GM06990 (cell line): ENCODE data around the gene TTLL3.

Source experiments
- DNase-seq: peaks from one replicate; pipeline ENCODE4 v3.0.0-alpha.2; 2011; ENCODE audit not compliant: insufficient read length; ENCODE audit errors: extremely low read depth
- H3K27me3 ChIP-seq: replicated peaks from 2 replicates; pipeline ENCODE4 v1.6.0; 2011; ENCODE audit warnings: low read length; ENCODE audit not compliant: control insufficient read depth, insufficient read depth
- H3K36me3 ChIP-seq: 2 replicates; pipeline ENCODE4 v1.5.1; 2011; ENCODE audit warnings: low read length; ENCODE audit not compliant: control insufficient read depth, insufficient read depth
- H3K4me3 ChIP-seq: replicated peaks from 2 replicates; pipeline ENCODE4 v1.5.1; 2011; ENCODE audit warnings: low read depth, mild to moderate bottlenecking, control low read depth, low read length
- TF ChIP-seq, protein P1 (sequence below): IDR thresholded peaks from 2 replicates; pipeline ENCODE4 v1.5.1; 2011; ENCODE audit warnings: low read length, control low read depth, mild to moderate bottlenecking, inconsistent platforms; ENCODE audit not compliant: insufficient read depth, poor library complexity, severe bottlenecking

TTLL3 gene

DNA sequence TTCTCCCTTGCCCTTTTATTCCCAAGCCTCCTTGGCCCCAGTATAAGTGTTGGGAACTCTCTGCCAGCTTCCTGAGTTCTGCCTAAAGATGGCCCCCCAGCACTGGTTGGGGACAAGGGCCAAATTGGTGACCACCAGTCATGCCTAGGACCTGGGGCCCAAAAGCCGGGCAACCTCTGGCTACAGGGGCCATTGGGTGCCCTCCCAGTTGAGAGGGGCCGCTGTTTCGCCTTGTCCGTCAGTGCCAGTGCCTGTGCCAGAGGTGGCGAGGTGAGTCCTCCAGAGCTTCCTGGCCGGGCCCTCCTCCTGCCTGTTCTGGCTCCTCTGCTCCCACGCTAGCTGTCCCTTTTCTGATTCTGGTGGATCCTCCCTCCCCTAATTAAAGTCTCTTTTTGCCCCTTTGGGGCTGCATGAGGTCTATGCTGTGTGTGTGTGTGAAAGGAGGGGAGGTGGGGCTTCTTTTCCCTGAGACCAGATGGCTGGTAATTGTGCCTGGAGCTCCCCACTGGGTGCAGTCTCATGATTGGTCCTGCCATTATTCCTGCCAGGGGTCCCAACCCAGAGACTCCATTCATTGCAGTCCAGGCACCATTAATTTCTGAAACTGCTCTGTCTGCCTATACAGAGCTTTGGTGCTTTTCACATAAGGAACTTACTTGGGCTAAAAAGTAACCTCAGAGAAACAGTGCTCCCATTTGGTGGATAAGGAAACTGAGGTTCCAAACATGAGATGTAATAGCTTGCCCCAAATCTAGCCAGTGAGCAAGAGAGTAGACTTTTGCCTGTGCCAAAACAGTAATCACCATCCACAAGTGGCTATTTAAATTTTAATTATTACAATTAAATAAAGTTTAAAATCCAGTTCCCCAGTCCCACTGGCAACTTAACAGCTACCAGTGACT lies 3.1 kb upstream of the TTLL3 start:
- DNase-seq, result no peak
- TF ChIP-seq, protein P1, sequence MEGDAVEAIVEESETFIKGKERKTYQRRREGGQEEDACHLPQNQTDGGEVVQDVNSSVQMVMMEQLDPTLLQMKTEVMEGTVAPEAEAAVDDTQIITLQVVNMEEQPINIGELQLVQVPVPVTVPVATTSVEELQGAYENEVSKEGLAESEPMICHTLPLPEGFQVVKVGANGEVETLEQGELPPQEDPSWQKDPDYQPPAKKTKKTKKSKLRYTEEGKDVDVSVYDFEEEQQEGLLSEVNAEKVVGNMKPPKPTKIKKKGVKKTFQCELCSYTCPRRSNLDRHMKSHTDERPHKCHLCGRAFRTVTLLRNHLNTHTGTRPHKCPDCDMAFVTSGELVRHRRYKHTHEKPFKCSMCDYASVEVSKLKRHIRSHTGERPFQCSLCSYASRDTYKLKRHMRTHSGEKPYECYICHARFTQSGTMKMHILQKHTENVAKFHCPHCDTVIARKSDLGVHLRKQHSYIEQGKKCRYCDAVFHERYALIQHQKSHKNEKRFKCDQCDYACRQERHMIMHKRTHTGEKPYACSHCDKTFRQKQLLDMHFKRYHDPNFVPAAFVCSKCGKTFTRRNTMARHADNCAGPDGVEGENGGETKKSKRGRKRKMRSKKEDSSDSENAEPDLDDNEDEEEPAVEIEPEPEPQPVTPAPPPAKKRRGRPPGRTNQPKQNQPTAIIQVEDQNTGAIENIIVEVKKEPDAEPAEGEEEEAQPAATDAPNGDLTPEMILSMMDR, result no peak
- Histone ChIP-seq H3K36me3 (peaks cover 32% of the 10 kb centered on the region), H3K4me3 (no peak overlapping the region), H3K27me3 (no peaks in the 10 kb centered on the region)

DNA sequence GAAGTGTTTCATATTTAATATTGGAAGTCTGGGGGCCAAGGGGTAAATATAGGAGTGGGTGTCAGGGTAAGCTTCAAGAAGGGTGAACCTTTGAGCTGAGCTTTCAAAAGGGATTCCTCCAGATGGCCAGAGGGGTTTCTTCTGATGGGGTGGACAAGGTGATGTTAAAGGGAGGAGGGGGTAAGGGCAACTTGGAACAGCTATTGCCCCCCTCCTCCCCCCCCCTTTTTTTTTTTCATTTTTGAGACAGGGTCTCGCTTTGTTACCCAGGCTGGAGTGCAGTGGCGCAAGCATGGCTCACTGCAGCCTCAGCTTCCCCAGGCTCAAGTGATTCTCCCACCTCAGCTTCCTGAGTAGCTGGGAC lies 2.1 kb upstream of the TTLL3 start:
- no peak overlapping the region for H3K4me3 ChIP-seq
- H3K36me3 ChIP-seq, result peaks cover 30% of the 10 kb centered on the region
- TF ChIP-seq, protein P1, result no peak
- no peak for DNase-seq
- H3K27me3 ChIP-seq, result no peaks in the 10 kb centered on the region

DNA sequence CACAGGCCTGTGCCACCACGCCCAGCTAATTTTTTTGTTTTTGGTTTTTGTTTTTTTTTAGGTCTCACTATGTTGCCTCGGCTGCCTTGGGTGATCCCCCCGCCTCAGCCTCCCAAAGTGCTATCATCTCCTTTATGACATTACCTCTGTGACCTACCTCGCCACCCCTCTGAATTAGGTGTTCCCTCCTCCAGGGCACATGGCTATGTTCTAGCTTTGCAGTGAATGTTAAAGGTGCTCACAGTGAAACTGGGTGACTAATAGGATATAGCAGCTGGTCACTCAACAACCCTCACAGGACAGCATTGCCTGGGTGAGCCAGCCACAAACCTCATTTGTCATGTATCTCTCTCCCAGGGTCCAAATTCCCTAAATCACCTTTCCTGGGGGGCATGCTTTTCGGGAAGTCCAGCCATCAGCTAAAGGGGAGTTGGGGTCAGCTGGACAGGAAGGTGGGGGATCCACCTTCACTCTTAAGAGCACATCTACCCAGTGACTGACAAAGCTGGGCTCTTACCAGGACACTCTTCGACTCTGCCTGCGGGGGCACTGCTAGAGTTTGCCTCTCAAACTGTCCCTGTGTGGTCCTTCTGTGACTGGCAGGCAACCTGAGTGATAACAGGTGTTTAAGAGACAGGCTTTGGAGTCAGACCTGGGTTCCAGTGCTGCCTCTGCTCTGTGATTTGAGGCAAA lies 1.6 kb upstream of the TTLL3 start:
- DNase-seq, result no peak
- Histone ChIP-seq H3K27me3 (no peaks in the 10 kb centered on the region), H3K36me3 (peaks cover 26% of the 10 kb centered on the region), H3K4me3 (no peak overlapping the region)
- TF ChIP-seq, protein P1, result peak; percentile 50

DNA sequence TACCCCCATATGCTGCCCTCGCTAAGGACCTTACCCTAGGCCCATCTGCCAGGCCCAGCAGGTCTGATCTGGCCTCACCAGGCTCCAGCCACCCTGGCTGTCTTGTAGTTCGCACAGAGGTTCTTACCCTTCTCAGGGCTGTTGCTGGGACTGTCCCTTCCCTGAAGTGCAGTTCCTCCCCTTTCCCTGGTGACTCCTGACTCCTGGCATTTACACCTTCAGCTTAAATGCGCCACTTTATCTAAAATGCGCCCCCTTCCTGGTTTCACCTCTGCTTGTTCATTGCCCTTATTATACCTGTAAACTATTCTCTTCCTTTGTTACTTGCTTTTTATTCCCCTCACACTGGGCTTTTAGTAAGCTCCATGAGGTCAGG lies 835 bp upstream of the TTLL3 start:
- TF ChIP-seq, protein P1, result peak; percentile 5
- DNase-seq, result no peak
- Histone ChIP-seq H3K36me3 (peaks cover 20% of the 10 kb centered on the region), H3K4me3 (peak overlapping the region; percentile 64), H3K27me3 (no peaks in the 10 kb centered on the region)

DNA sequence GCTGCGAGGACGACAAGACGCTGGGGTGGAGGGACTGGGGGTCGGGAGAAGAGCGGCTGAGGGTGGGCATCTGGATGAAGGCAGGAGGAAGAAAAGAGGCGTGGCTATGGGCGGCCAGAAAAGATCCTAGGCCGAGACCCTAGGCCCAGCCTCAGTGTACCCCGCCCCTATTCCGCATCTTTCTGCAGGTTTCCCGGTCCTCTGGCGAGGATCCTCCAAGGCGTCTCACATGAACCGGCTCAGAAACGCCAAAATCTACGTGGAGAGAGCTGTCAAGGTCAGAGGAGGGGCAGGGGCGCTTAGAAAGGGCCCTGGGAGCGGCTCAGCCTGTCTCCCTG lies 340 bp downstream of the TTLL3 start:
- TF ChIP-seq, protein P1, result no peak
- Histone ChIP-seq H3K36me3 (peaks cover 12% of the 10 kb centered on the region), H3K4me3 (peak overlapping the region; percentile 64), H3K27me3 (no peaks in the 10 kb centered on the region)
- no peak for DNase-seq
